Lower leg skin (tissue), 4 donors: ENCODE data around the gene PCDH9. TPM values are rescaled to one million over a fixed set of nuclear protein-coding genes. Genes with fewer than 3 reads are reported as not detected.

Experiments
- DNase-seq, 2 donors: peaks; one replicate each; pipeline ENCODE4 v3.0.0-alpha.2; 2019; ENCODE audit warnings: low spot score in 2 of 2
- H3K4me3 ChIP-seq: fragments of 200-600 bp; sonication (generic); 2 replicates; pipeline ENCODE4 v1.5.1; 2017; ENCODE audit warnings: mild to moderate bottlenecking, low read depth; ENCODE audit not compliant: poor library complexity, severe bottlenecking
- POLR2A ChIP-seq, 2 donors: fragments of 450-650 bp; IDR thresholded peaks; one replicate each; pipeline ENCODE4 v1.6.1; 2016 to 2017; ENCODE audit warnings: antibody characterized with exemption in 2 of 2, mild to moderate bottlenecking in 1 of 2, moderate library complexity in 1 of 2
- WGBS, 2 donors: methylation state at CpG; one replicate each; pipeline ENCODE4 v1.1.5; 2018; 5-methylcytosine and 5-hydroxymethylcytosine counted together
- intact Hi-C: fragments of 100-400 bp; cut with DNase I; formaldehyde crosslinking; loops from one replicate; pipeline ENCODE4 v1.15.0; 2023; ENCODE audit warnings: low total_unique reads
- total RNA-seq, 4 donors: library from RNA; depleted of rRNA; stranded (reverse); fragments of >200 nt; gene quantifications; one replicate each; pipeline ENCODE4 v1.1.0, GENCODE V29; 2016
- TF ChIP-seq, protein P1 (sequence below), 3 donors: fragments of 450-650 bp; IDR thresholded peaks; one replicate each; pipeline ENCODE4 v1.5.1; 2016; ENCODE audit warnings: antibody characterized with exemption in 3 of 3, mild to moderate bottlenecking in 3 of 3, moderate library complexity in 2 of 3

The PCDH9 gene
- total RNA-seq, 4 donors from 2014 or later: 0.21 to 0.84 (median 0.36) TPM

- H3K4me3 ChIP-seq: no peak overlapping the region
- no peak for DNase-seq
- WGBS, 2 donors: 91 to 93% methylated on average over 12 of the region's 12 CpGs
- TF ChIP-seq, protein P1, sequence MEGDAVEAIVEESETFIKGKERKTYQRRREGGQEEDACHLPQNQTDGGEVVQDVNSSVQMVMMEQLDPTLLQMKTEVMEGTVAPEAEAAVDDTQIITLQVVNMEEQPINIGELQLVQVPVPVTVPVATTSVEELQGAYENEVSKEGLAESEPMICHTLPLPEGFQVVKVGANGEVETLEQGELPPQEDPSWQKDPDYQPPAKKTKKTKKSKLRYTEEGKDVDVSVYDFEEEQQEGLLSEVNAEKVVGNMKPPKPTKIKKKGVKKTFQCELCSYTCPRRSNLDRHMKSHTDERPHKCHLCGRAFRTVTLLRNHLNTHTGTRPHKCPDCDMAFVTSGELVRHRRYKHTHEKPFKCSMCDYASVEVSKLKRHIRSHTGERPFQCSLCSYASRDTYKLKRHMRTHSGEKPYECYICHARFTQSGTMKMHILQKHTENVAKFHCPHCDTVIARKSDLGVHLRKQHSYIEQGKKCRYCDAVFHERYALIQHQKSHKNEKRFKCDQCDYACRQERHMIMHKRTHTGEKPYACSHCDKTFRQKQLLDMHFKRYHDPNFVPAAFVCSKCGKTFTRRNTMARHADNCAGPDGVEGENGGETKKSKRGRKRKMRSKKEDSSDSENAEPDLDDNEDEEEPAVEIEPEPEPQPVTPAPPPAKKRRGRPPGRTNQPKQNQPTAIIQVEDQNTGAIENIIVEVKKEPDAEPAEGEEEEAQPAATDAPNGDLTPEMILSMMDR (IDR thresholded peaks at IDR 0.05): no peak
- no peak for TF ChIP-seq POLR2A (IDR thresholded peaks at IDR 0.05)
- intact Hi-C loops: no loop called here
These were observed 2.8 kb downstream of the PCDH9 start for GRCh38 chr13:67227131-67227983.

DNA sequence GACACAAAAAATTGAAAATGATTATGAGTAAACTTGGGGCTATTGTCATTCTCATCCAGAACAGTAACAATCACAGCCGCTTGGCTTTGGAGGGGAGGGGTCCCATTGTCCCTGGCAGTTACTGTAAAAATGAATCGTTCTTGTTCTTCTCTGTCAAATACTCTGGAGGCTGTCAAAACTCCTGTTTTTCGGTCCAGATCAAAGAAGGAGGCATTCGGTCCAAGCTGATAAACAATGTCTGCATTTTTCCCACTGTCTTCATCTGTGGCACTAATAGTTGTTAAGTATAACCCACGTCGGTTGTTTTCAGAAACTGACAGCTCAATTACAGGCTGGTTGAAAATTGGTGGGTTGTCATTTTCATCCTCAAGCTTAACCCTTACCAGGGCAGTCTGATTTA, 3.4 kb downstream of the PCDH9 start:
- WGBS, 2 donors: 73 to 80% methylated on average over 6 of the region's 6 CpGs

GRCh38 chr13:67225252-67226159, 4.6 kb downstream of the PCDH9 start:
- intact Hi-C loops: no loop called here
- DNase-seq: no peak

More for the DNA sequence above, 3.4 kb downstream of the PCDH9 start:
- DNase-seq: no peak
- intact Hi-C loops: no loop called here
- TF ChIP-seq, protein P1 (IDR thresholded peaks at IDR 0.05): no peak
- no peak for TF ChIP-seq POLR2A (IDR thresholded peaks at IDR 0.05)
- no peak overlapping the region for H3K4me3 ChIP-seq

GRCh38 chr13:67224148-67224846, 5.8 kb downstream of the PCDH9 start:
- 16 to 18% methylated on average over 9 of the region's 9 CpGs for WGBS, 2 donors
- peak; percentile 44 to 91 for DNase-seq
- intact Hi-C loops: no loop called here
- no peak overlapping the region for H3K4me3 ChIP-seq
- no peak for TF ChIP-seq POLR2A (IDR thresholded peaks at IDR 0.05)
- TF ChIP-seq, protein P1 (IDR thresholded peaks at IDR 0.05): peak in 1 of 3 donors; percentile 38

More at GRCh38 chr13:67225252-67226159, 4.6 kb downstream of the PCDH9 start:
- TF ChIP-seq, protein P1 (IDR thresholded peaks at IDR 0.05): no peak
- TF ChIP-seq POLR2A (IDR thresholded peaks at IDR 0.05): no peak
- WGBS, 2 donors: 77 to 81% methylated on average over 20 of the region's 20 CpGs
- H3K4me3 ChIP-seq: no peak overlapping the region

GRCh38 chr13:67223742-67224141, 6.4 kb downstream of the PCDH9 start:
- no peak overlapping the region for H3K4me3 ChIP-seq
- TF ChIP-seq, protein P1 (IDR thresholded peaks at IDR 0.05): no peak
- no peak for TF ChIP-seq POLR2A (IDR thresholded peaks at IDR 0.05)
- WGBS, 2 donors: 67 to 78% methylated on average over 1 of the region's 1 CpG
- intact Hi-C loops: no loop called here
- no peak for DNase-seq
